ENCODE data around the gene IRS4.

The IRS4 gene

DNA sequence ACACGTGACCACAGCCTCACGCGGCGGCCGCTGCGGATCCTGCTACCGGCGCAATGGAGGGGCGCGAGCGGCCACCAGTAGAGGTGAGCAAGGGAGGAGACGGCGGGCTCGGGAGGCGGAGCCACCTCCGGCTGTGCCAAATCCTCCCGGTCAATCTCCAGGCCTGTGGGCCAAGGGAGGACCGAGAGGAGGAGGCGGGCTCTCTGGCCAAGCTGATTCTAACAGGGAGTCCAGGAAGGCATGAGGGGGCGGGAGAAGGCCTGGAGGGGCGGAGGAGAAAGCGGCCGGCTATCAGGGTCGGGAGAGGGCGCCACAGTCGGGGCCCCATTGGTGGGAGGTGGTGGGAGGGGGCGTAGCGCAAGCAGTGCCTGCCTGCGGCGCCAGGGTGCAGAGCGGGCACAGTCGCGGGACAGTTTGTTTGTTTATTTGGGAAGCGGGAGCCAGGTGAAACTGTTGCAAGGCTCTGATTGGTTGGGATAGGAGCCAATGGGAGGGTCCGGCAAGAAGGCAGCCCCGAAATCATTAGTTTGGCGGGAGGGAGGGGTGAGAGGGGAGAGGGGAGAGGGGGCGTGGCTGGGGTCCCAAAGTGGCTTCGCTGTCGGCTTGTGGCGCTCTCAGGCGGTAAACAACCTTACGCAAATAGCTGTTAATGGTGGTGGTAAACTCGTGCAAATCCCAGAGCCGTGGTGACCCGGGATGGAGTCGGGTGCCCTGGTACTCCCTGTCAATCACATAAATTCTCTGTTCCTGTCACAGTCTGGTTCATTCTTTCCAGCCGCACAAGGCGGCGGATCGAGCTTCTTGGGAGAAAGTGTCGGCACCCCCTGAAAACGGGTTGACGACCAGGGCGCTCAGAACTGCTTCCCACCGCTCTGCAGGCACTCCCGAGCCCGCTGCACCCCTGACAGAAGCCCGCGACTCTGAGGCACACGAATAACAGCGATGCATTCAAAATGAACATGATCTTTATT, at the start of gene IRS4:
IRS4 (minus strand) TSS at position 55 of the 971 bp plus-strand sequence.
- peak; percentile 37 for DNase-seq (ENCODE audit: low spot score)

- no peak for DNase-seq (ENCODE audit: low spot score)
Measured at GRCh38 chrX:108772549-108772948, 36.2 kb upstream of the IRS4 start.

DNA sequence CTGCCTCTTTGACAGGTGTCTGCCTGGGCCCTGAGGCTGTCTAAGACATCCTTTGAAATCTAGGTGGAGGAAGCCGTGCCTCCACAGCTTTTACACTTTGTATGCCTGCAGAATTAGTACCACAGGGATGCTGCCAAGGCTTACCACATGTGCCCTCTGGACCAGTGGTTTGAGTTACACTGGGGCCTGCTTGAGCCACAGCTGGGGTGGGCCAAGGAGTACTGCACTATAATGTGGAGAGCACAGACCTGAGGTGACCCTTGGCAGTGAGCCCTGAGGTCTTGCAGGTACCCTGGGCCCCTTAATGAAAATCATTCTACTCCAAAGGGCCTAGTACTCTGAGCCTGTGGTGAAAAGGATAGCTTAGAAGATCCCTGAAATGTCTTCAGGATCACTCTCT, 27.2 kb upstream of the IRS4 start:
- DNase-seq (ENCODE audit: low spot score) = no peak

- no peak for DNase-seq (ENCODE audit: low spot score)
Measured at GRCh38 chrX:108740299-108740774, 4.0 kb upstream of the IRS4 start.

- DNase-seq (ENCODE audit: low spot score) = no peak
Measured at GRCh38 chrX:108737754-108738153, 1.4 kb upstream of the IRS4 start.

- peak; percentile 32 for DNase-seq (ENCODE audit: low spot score)
Measured at GRCh38 chrX:108735679-108736508, 469 bp downstream of the IRS4 start.

GRCh38 chrX:108735091-108735678, 1.2 kb downstream of the IRS4 start:
- DNase-seq (ENCODE audit: low spot score) = peak; percentile 8

GRCh38 chrX:108734426-108734825, 1.9 kb downstream of the IRS4 start:
- DNase-seq (ENCODE audit: low spot score) = no peak

DNA sequence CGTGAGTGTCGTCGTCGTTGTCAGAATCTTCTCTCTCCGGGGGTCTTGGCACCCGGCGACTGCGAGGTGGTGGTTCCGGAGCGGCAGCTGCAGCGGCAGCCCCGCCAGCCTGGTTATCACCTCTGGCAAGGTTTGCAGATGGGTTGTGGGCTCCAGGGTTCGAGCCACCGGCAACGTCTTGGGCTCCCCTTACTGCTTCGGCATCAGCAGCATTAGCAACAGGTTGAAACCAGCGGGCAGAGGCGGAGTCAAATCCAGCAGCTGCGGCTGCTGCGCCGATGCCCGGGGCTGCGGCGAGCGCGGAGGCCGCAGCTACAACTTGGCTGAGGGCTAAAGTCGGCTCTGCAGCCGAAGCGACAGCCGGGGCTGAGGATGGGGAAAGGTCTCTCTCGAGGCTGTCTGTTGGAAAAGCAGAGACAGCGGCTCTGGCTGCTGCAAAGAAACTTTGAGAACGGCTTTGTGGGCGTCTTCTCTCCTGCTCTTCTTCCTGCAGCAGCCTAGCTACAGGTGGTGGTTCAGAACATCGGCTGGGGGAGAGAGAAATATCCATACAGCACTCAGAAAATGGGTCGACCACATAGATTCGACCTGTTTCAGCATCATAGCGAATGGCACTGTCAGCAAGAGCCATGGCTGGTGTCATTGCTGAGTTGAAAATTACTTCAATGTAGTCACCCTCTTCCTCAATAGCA, 3.6 kb downstream of the IRS4 start:
- DNase-seq (ENCODE audit: low spot score) = peak; percentile 10

- DNase-seq (ENCODE audit: low spot score) = no peak
Measured at GRCh38 chrX:108731153-108731552, 5.2 kb downstream of the IRS4 start.

DNA sequence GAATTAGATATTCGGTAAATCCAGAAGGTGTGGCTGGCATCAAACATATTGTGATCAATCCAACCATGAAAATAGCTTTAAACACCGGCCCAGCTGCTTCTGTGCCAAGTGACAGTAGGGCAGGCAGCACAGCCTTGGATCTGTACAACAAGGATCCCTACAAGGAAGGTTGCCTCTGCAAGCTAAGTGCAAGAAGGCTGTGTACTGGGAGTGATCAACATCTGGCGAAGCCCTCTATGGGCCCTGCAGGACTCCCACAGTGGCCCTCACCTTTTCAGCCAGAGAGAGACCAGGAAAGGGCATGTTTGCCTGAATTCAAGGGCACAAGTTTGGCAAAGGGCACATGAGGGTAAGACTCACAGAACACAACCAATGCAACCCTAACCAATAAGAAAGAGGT, 9.6 kb downstream of the IRS4 start:
- no peak for DNase-seq (ENCODE audit: low spot score)

DNA sequence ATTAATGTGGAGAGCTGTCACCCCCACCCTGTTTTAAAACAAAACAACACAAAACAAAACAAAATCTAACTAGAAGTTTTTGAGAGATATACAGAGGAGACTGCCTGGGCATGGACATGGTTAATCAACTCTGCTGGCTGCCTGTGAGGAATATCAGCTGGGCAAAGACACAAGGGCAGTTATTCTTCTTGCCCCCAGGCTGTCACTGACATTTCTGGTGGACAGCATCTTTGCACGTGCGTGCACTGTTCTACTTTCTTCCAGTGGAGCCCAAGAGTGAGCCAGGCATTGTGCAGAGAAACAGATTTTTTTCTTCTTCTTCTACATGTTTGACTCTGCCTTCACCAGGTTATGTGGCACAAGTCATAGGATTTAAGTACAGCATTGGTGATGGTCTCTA, 13.8 kb downstream of the IRS4 start:
- no peak for DNase-seq (ENCODE audit: low spot score)

- no peak for DNase-seq (ENCODE audit: low spot score)
Measured at GRCh38 chrX:108712886-108713285, 23.5 kb downstream of the IRS4 start.

DNA sequence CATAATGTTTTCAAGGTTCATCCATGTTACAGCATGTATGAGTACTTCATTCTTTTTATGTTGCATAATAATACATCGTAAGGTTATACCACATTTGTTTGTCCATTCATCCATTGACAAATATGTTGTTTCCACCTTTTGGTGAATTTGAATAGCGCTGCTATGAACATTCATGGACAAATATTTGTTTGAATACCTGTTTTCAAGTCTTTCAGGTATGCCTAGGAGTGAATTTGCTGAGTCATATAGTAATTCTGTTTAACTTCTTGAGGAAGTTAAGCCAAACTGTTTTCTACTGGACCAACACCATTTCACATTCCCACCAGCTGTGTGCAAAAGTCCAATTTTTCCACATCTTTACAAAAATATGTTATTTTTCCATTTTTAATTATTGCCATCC, 31.5 kb downstream of the IRS4 start:
- no peak for DNase-seq (ENCODE audit: low spot score)

GRCh38 chrX:108702530-108702929, 33.8 kb downstream of the IRS4 start:
- no peak for DNase-seq (ENCODE audit: low spot score)

GRCh38 chrX:108701633-108702032, 34.7 kb downstream of the IRS4 start:
- DNase-seq (ENCODE audit: low spot score) = no peak

GRCh38 chrX:108699368-108699767, 37.0 kb downstream of the IRS4 start:
- no peak for DNase-seq (ENCODE audit: low spot score)

- DNase-seq (ENCODE audit: low spot score) = no peak
Measured at GRCh38 chrX:108696690-108697089, 39.7 kb downstream of the IRS4 start.

All from D341Med (cell line).